Measurements from ENCODE around the gene GK.

DNA sequence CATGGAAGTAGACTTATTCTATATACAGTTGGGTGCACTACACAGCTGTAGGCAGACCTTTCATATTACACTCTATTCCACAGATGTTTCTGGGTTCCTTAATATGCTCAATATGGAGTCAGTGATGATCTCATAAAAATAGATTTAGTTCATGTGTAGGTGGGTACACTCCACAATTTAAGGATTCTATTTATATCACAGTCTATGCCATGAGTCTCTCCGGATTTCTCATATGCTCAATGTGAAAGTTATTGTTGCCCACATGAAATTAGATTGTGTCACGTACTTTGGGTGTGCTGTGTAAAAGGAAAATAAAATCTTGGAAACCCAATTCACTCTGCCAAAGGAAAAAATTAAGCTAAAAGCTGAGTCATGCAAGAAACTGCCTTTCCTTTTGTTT, 43.2 kb upstream of the GK start:
- TF ChIP-seq, protein P1, sequence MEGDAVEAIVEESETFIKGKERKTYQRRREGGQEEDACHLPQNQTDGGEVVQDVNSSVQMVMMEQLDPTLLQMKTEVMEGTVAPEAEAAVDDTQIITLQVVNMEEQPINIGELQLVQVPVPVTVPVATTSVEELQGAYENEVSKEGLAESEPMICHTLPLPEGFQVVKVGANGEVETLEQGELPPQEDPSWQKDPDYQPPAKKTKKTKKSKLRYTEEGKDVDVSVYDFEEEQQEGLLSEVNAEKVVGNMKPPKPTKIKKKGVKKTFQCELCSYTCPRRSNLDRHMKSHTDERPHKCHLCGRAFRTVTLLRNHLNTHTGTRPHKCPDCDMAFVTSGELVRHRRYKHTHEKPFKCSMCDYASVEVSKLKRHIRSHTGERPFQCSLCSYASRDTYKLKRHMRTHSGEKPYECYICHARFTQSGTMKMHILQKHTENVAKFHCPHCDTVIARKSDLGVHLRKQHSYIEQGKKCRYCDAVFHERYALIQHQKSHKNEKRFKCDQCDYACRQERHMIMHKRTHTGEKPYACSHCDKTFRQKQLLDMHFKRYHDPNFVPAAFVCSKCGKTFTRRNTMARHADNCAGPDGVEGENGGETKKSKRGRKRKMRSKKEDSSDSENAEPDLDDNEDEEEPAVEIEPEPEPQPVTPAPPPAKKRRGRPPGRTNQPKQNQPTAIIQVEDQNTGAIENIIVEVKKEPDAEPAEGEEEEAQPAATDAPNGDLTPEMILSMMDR (IDR thresholded peaks at IDR 0.05; ENCODE audit: insufficient read depth, low read length) = no peak
- TF ChIP-seq POLR2AphosphoS5 (IDR thresholded peaks at IDR 0.05; ENCODE audit: low read depth) (no peak), SPI1 (IDR thresholded peaks at IDR 0.05; ENCODE audit: borderline replicate concordance, low read depth) (no peak), GABPA (IDR thresholded peaks at IDR 0.05; ENCODE audit: low read depth) (no peak)
- TF ChIP-seq, protein P2, sequence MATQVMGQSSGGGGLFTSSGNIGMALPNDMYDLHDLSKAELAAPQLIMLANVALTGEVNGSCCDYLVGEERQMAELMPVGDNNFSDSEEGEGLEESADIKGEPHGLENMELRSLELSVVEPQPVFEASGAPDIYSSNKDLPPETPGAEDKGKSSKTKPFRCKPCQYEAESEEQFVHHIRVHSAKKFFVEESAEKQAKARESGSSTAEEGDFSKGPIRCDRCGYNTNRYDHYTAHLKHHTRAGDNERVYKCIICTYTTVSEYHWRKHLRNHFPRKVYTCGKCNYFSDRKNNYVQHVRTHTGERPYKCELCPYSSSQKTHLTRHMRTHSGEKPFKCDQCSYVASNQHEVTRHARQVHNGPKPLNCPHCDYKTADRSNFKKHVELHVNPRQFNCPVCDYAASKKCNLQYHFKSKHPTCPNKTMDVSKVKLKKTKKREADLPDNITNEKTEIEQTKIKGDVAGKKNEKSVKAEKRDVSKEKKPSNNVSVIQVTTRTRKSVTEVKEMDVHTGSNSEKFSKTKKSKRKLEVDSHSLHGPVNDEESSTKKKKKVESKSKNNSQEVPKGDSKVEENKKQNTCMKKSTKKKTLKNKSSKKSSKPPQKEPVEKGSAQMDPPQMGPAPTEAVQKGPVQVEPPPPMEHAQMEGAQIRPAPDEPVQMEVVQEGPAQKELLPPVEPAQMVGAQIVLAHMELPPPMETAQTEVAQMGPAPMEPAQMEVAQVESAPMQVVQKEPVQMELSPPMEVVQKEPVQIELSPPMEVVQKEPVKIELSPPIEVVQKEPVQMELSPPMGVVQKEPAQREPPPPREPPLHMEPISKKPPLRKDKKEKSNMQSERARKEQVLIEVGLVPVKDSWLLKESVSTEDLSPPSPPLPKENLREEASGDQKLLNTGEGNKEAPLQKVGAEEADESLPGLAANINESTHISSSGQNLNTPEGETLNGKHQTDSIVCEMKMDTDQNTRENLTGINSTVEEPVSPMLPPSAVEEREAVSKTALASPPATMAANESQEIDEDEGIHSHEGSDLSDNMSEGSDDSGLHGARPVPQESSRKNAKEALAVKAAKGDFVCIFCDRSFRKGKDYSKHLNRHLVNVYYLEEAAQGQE (IDR thresholded peaks at IDR 0.05; ENCODE audit: insufficient replicate concordance, low read depth) = no peak
